Measurements from ENCODE around the gene IZUMO1. TPM values are rescaled to one million over a fixed set of nuclear protein-coding genes. Genes with fewer than 3 reads are reported as not detected.

IZUMO1 gene
- total RNA-seq, 1 donor from 2014 or later = 3.8 TPM

- DNase-seq (no peak), ATAC-seq (no peak)
- Histone ChIP-seq H3K27me3 (no peaks in the 10 kb centered on the region), H3K9me3 (no peaks in the 10 kb centered on the region), H3K4me3 (peak overlapping the region; percentile 19), H3K36me3 (no peaks in the 10 kb centered on the region), H3K27ac (peak overlapping the region; percentile 24), H3K4me1 (peaks cover 29% of the 10 kb centered on the region)
- TF ChIP-seq CTCF (IDR thresholded peaks at IDR 0.05) = no peak
- intact Hi-C loops (cut with DNase I) = no loop called here
Measured at GRCh38 chr19:48716562-48717291, 30.0 kb downstream of the IZUMO1 start.

- Histone ChIP-seq H3K36me3 (no peaks in the 10 kb centered on the region), H3K27me3 (no peaks in the 10 kb centered on the region), H3K4me3 (peak overlapping the region; percentile 77), H3K27ac (peak overlapping the region; percentile 24), H3K9me3 (no peaks in the 10 kb centered on the region), H3K4me1 (peaks cover 26% of the 10 kb centered on the region)
- DNase-seq = no peak
- ATAC-seq = no peak
- no peak for TF ChIP-seq CTCF (IDR thresholded peaks at IDR 0.05)
- intact Hi-C loops (cut with DNase I) = no loop called here
Measured at GRCh38 chr19:48715681-48716171, 31.0 kb downstream of the IZUMO1 start.

GRCh38 chr19:48714759-48715675, 31.7 kb downstream of the IZUMO1 start:
- intact Hi-C loops (cut with DNase I) = no loop called here

GRCh38 chr19:48713864-48714755, 32.6 kb downstream of the IZUMO1 start:
- intact Hi-C loops (cut with DNase I) = no loop called here
- H3K27me3 ChIP-seq = no peaks in the 10 kb centered on the region
- no peaks in the 10 kb centered on the region for H3K9me3 ChIP-seq
- no peaks in the 10 kb centered on the region for H3K36me3 ChIP-seq
- H3K4me1 ChIP-seq = peaks cover 23% of the 10 kb centered on the region
- H3K4me3 ChIP-seq = peak overlapping the region; percentile 77
- ATAC-seq (peak; percentile 96), DNase-seq (peak; percentile 99)
- no peak for TF ChIP-seq CTCF (IDR thresholded peaks at IDR 0.05)
- peak overlapping the region; percentile 78 for H3K27ac ChIP-seq

More at GRCh38 chr19:48714759-48715675, 31.7 kb downstream of the IZUMO1 start:
- no peak for TF ChIP-seq CTCF (IDR thresholded peaks at IDR 0.05)
- ATAC-seq (no peak), DNase-seq (no peak)
- peaks cover 26% of the 10 kb centered on the region for H3K4me1 ChIP-seq
- peak overlapping the region; percentile 78 for H3K27ac ChIP-seq
- H3K4me3 ChIP-seq = peak overlapping the region; percentile 77
- H3K36me3 ChIP-seq = no peaks in the 10 kb centered on the region
- H3K9me3 ChIP-seq = no peaks in the 10 kb centered on the region
- no peaks in the 10 kb centered on the region for H3K27me3 ChIP-seq
